ENCODE results near the gene EDARADD.

EDARADD gene

GRCh38 chr1:236516929-236517704, 123.0 kb downstream of the EDARADD start:
- no peak for DNase-seq (ENCODE audit: low spot score)

DNA sequence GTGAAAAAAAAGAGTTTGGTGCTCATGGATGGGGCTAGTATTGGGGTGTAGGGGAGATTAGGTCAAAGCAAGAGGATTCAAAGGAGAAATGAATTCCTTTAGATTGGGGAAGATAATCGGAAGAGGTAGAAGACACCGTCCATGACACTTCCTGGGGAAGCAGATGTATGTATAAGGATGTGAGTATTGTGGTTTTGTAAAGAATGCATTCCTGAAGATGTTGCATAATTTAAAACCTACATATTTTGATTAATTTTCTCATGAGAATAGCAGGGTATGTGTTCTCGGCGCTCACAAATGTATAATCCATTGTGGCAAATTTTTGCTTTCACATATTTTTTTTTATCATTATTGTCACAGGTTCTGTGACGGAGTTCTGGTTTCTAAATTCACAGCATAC, 124.2 kb downstream of the EDARADD start:
- DNase-seq (ENCODE audit: low spot score), result no peak

DNA sequence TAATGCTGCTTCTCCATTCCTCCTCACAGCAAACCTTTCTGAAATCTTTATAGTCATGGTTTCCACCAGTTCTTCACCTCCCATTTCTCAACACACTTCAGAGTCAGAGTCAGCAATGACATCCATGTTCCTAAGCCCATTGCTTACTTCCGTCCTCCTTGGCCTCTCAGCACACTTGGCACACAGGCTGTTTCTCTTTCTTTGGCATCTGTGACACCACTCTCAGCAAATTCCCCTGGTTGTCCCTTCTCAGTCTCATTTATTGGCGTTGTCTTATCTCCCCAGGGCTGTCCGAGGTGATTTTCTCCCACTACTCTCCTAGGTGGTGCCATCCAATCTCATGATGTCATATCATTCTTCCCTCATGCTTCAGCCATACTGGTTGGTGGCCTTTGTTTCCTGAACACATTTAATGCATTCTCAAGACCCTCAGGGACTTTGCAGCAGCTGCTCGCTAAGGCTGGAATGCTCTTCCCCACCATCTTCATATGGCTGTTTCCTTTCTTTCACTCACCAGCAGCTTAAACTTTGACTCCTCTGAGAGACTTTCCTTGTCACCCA, 126.4 kb downstream of the EDARADD start:
- DNase-seq (ENCODE audit: low spot score), result no peak

- DNase-seq (ENCODE audit: low spot score), result no peak
Observed at GRCh38 chr1:236522937-236523703, 129.0 kb downstream of the EDARADD start.

DNA sequence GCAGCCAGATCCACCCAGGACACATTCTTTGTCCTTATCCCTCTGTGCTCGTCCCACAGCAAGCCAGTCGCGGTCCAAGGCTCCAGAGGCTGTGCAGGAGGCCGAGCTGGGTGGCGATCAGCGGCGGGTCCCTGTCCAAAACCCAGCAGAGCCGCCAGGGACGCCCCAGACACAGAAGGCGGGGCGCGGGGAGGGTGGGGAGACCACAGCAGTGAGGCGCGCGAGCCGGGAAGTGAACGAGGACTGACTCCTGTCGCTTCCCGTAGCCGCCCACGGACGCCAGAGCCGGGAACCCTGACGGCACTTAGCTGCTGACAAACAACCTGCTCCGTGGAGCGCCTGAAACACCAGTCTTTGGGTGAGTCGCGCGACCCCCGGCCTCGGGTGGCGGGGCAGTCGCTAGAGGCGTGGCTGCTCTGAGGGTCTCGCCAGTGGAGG, 129.6 kb downstream of the EDARADD start, which contains the start of gene LGALS8:
Gene LGALS8 (plus strand): TSS at position 279 of the 438 bp plus-strand sequence. CDS start 2,089 bp downstream, outside the sequence.
- DNase-seq (ENCODE audit: low spot score), result peak; percentile 82

- DNase-seq (ENCODE audit: low spot score), result peak; percentile 71
Observed at GRCh38 chr1:236524142-236524894, 130.2 kb downstream of the EDARADD start.

DNA sequence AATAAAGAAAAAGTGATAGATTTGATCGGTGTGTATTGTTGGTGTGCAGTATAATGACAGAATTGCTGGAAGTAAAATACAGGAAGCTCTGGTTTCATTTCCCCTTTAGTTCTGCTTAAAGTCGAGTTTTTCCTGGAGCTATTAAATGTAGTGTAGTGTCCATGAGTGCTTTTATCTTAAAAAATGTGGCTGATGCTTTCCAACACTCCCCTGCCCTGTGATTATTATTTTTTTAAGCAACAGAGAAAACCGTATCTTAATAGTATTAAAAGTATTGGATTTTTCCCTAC, 130.8 kb downstream of the EDARADD start:
- no peak for DNase-seq (ENCODE audit: low spot score)

- no peak for DNase-seq (ENCODE audit: low spot score)
Observed at GRCh38 chr1:236526079-236526478, 132.0 kb downstream of the EDARADD start.

- DNase-seq (ENCODE audit: low spot score), result no peak
Observed at GRCh38 chr1:236530286-236530685, 136.2 kb downstream of the EDARADD start.

DNA sequence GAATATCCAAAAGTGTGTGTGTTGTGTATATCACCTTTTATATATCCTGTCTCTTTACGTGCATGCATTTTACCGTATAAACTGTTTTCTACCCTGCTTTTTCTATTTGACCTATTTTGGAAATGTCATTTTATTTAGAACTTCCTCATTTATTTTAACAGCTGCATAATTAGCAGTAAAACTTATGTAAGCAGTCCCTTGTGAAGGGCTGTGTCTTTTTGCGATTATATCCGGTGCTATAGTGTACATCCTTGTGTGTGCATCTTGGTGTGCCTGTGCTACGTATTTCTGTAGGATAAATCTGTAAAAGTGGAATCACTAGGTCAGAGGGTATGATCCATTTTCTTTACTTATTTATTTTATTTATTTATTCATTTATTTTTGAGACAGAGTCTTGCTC, 136.9 kb downstream of the EDARADD start:
- no peak for DNase-seq (ENCODE audit: low spot score)

- DNase-seq (ENCODE audit: low spot score), result no peak
Observed at GRCh38 chr1:236532850-236533249, 138.8 kb downstream of the EDARADD start.

GRCh38 chr1:236534151-236534651, 140.1 kb downstream of the EDARADD start:
- DNase-seq (ENCODE audit: low spot score), result no peak

Measured in putamen (tissue), 1 donor.